NCI-H2081 treated with DMSO at 0.1 percent for 48 hours (cell line): ENCODE data around the gene RBP2.
A peak's percentile ranks its signal among the peaks of the same experiment; 100 is the strongest.

ENCODE experiments used
- DNase-seq: peaks from one replicate; lab custom pipeline; 2025; lab: John Stamatoyannopoulos, UW

Gene RBP2

GRCh38 chr3:139476348-139476747 lies at the start of gene RBP2:
TSS of gene RBP2 (minus strand) at chr3:139476516. CDS start at chr3:139476459, 57 bp downstream.
- DNase-seq = no peak

GRCh38 chr3:139524841-139525636 lies 48.7 kb upstream of the RBP2 start:
- no peak for DNase-seq

GRCh38 chr3:139523718-139524117 lies 47.4 kb upstream of the RBP2 start:
- DNase-seq = no peak

GRCh38 chr3:139523166-139523565 lies 46.9 kb upstream of the RBP2 start:
- DNase-seq = no peak

GRCh38 chr3:139522421-139522820 lies 46.1 kb upstream of the RBP2 start:
- no peak for DNase-seq

- DNase-seq = no peak
These were observed 45.5 kb upstream of the RBP2 start for GRCh38 chr3:139521816-139522215.

- no peak for DNase-seq
These were observed 44.8 kb upstream of the RBP2 start for GRCh38 chr3:139521144-139521543.

GRCh38 chr3:139519998-139520737 lies 43.9 kb upstream of the RBP2 start:
- no peak for DNase-seq

- DNase-seq = no peak
These were observed 42.9 kb upstream of the RBP2 start for GRCh38 chr3:139518926-139519842.

- no peak for DNase-seq
These were observed 42.0 kb upstream of the RBP2 start for GRCh38 chr3:139518306-139518705.

GRCh38 chr3:139517321-139518065 lies 41.2 kb upstream of the RBP2 start:
- DNase-seq = no peak

GRCh38 chr3:139514741-139515140 lies 38.4 kb upstream of the RBP2 start:
- no peak for DNase-seq

- DNase-seq = no peak
These were observed 33.3 kb upstream of the RBP2 start for GRCh38 chr3:139509631-139510030.

GRCh38 chr3:139506766-139507165 lies 30.4 kb upstream of the RBP2 start:
- DNase-seq = no peak

GRCh38 chr3:139505829-139506386 lies 29.6 kb upstream of the RBP2 start:
- no peak for DNase-seq

GRCh38 chr3:139499536-139499935 lies 23.2 kb upstream of the RBP2 start:
- no peak for DNase-seq

- no peak for DNase-seq
These were observed 17.6 kb upstream of the RBP2 start for GRCh38 chr3:139493826-139494385.

GRCh38 chr3:139491966-139492365 lies 15.7 kb upstream of the RBP2 start:
- DNase-seq = no peak

GRCh38 chr3:139491027-139491700 lies 14.8 kb upstream of the RBP2 start:
- peak; percentile 69 for DNase-seq

- DNase-seq = no peak
These were observed 5.9 kb upstream of the RBP2 start for GRCh38 chr3:139482206-139482605.
